Measurements from ENCODE around the gene CALML3.

Gene CALML3

DNA sequence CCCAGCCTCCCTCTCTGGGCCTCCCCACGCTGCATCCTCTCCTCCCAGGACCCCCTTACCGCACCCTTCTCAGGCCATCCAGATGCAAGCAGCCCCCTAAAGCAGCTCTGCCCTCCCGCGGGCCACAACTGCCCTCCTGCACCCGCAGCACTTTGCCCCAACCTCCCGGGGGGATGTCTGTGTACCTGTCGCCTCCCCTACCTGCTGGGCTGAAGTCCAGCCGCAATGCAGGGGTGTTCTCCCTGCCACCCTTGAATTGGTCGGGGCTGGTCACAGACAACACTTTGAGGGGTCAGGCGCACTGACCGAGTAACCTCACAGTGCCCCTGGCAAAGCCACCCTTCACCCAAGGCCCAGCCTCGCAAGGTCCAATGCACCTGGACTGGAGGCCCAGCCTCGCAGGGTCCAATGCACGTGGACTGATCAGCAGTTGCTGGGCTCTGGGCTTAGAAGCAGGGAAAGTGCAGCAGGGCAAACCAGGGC is 17.1 kb upstream of the CALML3 start:
- DNase-seq (no peak), ATAC-seq (no peak)

GRCh38 chr10:5508161-5508604 is 16.6 kb upstream of the CALML3 start:
- no peak for ATAC-seq
- no peak for DNase-seq

GRCh38 chr10:5508786-5509185 is 16.0 kb upstream of the CALML3 start:
- no peak for DNase-seq

DNA sequence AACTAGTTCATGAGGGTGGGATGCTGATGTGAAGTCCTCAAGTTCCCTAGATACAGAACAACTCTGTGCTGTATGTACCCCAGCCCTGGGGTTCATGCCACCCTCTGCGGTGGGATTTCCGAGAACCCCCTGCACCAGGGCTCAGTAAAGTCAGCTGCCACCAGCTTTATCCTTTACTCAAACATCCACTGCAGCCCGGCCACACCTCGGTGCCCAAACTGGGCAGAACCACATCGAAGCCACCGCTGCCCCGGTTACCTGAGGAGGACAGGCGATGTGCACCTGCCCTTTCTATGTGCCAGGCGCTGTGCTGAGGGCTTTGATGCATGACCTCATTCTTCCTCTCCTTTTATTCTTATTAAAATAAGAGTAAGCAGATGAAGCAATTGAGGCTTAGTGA is 15.5 kb upstream of the CALML3 start:
- DNase-seq (no peak), ATAC-seq (no peak)

More at GRCh38 chr10:5508786-5509185, 16.0 kb upstream of the CALML3 start:
- no peak for ATAC-seq

DNA sequence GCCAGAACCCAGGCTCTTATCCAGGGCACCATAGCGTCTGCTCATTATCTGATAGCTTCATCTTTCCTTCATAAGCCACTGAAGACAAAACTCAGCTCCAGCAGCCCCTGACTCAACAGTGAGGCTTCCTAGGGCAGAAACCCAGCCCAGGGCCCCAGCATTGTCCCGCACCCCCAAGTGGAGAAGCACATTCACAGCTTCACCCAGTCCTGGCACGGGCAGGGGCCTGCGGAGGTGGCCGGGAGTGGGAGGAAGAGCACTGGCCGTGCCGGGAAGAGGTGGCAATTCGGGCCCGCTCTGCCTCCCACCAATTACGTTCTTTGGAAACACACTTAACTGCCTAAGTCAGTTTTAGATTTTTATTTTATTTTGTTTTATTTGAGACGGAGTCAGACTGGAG is 15.1 kb upstream of the CALML3 start:
- ATAC-seq = no peak
- no peak for DNase-seq

- no peak for ATAC-seq
- no peak for DNase-seq
Observed at GRCh38 chr10:5510281-5511072, 14.3 kb upstream of the CALML3 start.

DNA sequence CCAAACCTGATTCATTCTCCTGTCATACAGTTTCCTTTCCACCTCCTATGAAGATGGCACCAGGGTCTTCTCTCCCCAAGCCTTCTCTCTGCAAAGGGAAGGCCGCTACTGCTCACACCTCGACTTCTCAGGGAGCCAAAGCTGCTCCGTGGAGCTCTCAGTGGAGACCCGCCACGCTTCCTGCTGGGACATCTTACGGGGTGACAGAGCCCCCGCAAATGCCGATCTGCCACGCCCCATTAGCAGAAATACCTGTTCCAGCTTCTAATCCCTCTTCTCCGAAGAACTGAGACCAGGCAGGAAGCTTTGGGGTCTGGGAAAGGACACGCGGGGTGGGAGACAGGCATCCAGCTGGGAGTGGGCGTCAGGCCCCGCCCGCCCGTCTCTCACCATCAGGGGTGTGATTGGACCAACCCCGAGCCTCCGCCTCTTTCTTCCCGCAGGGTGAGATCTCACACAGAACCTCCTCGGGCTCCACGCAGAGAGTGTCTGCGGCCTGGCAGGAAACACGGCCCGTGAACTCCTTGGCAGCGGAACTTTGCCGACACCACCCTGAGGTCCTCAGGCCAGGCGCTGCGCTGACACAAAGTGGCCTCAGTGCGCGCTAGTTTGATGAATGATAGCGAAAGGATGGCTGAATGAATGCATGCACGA is 13.4 kb upstream of the CALML3 start:
- DNase-seq = no peak
- ATAC-seq = no peak

GRCh38 chr10:5511885-5512280 is 12.9 kb upstream of the CALML3 start:
- no peak for ATAC-seq

DNA sequence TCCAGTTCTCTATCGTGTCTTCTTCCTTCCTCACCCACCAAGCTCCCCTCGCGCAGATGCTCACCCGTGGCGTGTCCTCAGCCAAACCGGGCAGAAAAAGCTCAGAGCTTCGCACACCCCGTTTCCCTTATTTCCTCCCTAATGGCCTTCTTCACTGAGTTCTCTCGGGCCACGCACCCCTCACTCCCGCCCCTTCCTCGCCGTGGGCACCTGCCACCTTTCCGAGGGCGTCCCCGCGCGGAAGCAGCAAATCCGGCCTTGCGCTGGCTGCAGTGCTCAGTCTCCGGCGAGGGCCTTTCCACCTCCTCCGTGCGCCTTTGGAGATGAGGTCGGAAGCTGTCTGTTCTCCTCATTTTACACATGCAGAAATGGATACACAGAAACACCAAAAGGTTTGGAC is 12.4 kb upstream of the CALML3 start:
- ATAC-seq (no peak), DNase-seq (no peak)

More at GRCh38 chr10:5511885-5512280, 12.9 kb upstream of the CALML3 start:
- DNase-seq = no peak

DNA sequence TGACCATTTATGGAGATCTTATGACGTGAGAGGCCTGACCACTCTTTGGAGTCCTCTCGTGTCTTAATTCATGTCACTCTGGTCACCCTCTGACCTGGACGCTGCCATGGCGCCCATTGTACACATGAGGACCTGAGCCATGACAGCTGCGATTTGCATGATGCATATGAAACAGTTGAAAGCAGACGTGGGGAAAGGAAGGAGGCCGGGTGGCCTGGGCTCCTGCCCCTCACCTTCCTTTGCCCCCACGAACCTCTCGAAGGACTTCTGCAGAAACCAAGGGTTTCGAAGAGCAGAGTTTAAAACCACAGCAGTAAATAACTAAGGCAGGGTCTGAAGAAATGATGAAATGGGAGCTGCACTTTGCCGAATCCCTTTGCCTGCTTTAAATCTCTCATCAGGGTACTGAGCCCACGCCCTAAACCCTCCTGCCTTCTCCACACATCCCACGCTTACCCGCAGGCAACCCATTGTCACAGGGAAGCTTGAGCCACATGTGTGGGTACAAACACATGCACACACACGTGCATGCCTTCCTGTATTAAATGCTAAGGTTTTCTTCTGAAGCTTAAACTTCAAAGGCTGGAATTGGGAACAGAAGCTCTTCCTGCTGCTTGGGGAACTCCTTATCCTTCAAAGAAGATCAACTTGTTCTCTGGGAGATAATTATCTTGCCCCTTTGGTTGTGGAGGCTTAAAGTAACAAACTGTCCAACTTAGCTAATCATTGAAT is 11.7 kb upstream of the CALML3 start:
- DNase-seq (no peak), ATAC-seq (peak; percentile 28)

DNA sequence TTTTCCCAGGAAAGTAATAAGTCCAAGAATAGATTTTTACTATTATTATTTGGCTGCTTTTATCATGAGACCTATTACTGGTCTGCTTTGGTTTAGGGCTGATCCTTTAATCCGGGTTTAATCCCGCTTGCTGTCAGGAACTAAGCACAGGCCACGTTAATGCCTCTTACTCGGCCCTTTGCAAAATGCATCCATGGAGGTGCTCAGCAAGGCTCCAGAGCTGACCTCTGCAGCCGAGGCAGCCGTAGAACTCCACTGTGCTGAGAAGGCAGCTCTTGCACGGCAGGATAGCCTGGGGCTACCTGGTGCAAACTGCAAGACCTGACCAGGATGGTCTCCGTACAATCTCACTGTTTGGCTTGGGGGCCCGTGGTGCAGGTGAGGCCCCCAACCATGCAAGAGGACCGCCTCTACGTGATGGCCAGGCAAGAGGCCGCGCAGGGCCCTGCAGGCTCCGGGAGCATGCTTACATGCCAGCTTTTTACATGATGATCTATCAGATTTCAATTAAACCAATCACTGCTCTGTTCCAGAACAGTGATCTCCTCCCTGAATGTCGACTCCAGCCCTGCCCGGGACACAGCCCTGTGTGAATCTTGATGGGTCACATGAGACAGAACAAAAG is 10.4 kb upstream of the CALML3 start:
- no peak for DNase-seq
- ATAC-seq = no peak

GRCh38 chr10:5515948-5516761 is 8.6 kb upstream of the CALML3 start:
- DNase-seq = no peak
- ATAC-seq = no peak

DNA sequence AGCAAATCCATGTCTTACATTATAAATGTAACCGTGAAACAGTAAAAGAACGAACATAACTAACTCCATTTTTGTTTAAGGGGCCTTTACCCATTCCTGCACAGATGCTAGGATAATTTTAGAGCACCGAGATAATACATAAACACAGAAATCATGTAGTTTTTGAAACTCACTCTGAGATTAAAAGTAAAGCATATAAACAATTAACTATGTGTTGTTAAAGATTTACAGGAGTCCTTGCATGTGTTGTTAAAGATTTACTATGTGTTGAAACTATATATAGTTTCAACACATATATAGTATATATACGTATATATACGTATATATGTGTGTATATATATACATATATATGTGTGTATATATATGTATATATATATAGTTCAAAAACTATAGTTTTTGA is 7.2 kb upstream of the CALML3 start:
- ATAC-seq = no peak
- no peak for DNase-seq

GRCh38 chr10:5518143-5518542 is 6.6 kb upstream of the CALML3 start:
- ATAC-seq (no peak), DNase-seq (no peak)

DNA sequence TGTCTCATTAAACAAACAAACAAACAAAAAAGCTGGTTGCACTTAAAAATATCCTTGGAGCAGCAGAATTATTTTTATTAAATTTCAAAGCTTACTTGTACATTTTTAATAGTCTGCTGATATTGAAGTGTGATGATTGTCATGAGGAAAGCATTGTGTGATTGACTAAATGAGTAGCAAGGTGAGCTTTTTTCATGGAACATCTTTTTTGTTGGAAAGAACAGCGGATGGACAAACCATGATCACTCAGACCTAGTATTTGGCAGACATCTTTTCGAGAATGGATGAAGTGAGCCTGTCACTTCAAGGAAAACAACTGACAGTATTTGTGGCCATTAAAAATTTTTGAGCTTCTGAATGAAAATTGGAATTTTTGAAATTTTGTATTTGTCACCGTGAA is 5.7 kb upstream of the CALML3 start:
- no peak for ATAC-seq

GRCh38 chr10:5522913-5523560 is 1.7 kb upstream of the CALML3 start:
- ATAC-seq = no peak

More for the DNA sequence above, 5.7 kb upstream of the CALML3 start:
- DNase-seq = no peak

DNA sequence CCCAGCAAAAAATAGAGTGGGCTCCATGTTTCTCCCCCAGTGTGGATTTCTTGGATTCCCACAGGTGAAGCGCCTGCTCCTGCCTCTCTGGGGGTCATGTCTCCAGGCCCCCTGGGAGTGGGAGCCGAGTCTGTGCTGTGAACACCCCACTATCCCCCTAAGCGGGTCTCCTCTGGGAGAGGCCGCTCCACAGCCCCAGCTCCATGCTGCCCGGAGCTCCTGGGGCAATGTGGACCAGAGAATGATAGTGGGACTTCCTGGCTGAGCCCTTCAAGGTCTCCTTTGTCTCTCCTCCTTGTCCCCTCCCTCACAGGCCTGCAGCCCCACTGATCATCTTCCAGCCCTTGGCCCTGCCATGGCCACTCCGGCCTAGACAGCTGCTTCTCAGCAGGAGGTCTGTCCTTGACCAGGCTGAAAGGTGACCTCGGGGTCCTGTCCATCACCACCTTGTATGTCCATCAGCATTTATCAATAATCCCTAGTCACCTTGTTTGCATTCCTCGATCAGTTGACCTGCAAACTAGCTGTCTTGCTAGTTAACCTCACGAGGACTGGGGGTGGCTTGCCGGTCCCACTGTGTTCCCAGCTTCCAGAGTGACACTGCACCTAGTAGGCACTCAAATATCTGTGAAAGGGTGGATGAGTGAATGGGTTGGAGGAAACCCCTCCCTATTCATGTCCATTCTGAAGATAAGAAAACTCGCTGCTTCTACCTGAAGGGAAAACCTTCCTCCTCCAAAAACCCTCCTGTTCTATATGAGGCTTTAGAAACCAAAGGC is 776 bp upstream of the CALML3 start:
- DNase-seq (no peak), ATAC-seq (no peak)

More at GRCh38 chr10:5522913-5523560, 1.7 kb upstream of the CALML3 start:
- DNase-seq = no peak

DNA sequence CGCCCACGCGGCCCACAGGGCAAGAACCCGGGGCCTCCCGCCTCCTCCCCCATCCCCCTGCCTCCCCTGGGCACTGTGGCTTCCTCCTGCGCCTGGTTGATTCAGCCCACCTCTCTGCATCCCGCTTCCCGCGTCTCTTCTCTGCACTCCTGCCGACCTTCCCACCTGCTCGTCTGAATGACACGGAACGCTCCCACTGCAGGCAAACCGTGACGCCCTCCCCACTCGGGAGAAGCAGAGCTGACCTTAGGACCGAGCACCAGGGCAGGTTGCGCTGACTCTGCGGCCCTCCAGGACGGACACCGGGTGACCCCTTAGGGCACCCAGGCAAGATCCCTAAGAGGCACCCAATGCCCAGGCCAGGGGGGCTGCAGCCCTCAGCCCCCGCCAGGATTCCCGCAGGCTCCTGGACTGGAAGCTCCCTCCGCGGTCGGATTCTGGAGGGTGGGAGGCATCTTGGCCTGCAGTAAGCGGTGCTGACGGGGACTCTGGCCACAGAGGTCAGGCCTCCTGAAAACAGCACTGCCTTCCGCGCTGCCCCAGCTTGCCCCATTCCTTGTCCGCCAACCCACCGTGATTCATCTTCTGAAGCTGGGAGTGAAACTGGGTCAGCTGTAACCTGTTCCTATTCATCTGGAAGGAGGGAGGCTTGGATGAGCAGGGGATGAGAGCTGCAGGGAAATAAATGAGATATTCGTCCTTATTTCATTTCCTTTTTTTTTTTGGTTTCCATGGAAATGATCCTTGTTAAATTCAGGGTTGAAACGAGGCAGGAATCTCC is 990 bp downstream of the CALML3 start:
- ATAC-seq (no peak), DNase-seq (no peak)

GRCh38 chr10:5526691-5527331 is 2.0 kb downstream of the CALML3 start:
- no peak for DNase-seq
- ATAC-seq = no peak

All from stimulated activated naive CD8-positive, alpha-beta T cell treated with anti-CD3 and anti-CD28 coated beads, Interleukin-15, Interleukin-2, amounts not matched to agents 100 U/mL and 50 U/mL, for 24 hours (primary cell).